ENCODE measurements around the gene TTC27.
"Not testable (repeated sequence)": the region's sequence is repeated elsewhere in the genome, so short reads cannot be mapped to it uniquely, and the experiment has no call there.

TTC27 gene

GRCh38 chr2:32719933-32720716 is 92.3 kb downstream of the TTC27 start:
- DNase-seq (ENCODE audit: low read depth in 2 of 2) = no peak

GRCh38 chr2:32720771-32721170 is 92.9 kb downstream of the TTC27 start:
- no peak for DNase-seq (ENCODE audit: low read depth in 2 of 2)

DNA sequence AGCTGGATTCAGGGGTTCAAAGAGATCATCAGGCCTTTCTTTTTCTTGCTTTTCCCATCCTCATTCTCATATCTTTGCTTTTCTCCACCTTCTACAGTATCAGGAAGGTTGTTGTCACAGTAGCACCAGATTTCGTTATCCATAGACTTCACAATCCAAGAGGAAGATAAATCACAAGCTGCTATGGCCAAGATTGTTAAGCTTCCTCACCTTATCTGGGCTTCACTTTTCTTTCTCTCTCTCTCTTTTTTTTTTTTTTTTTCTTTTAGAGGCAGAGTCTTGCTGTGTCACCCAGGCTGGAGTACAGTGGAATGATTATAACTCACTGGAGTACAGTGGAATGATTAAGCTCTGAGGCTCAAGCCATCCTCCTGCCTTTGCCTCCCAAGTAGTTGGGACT is 93.5 kb downstream of the TTC27 start:
- no peak for DNase-seq (ENCODE audit: low read depth in 2 of 2)

DNA sequence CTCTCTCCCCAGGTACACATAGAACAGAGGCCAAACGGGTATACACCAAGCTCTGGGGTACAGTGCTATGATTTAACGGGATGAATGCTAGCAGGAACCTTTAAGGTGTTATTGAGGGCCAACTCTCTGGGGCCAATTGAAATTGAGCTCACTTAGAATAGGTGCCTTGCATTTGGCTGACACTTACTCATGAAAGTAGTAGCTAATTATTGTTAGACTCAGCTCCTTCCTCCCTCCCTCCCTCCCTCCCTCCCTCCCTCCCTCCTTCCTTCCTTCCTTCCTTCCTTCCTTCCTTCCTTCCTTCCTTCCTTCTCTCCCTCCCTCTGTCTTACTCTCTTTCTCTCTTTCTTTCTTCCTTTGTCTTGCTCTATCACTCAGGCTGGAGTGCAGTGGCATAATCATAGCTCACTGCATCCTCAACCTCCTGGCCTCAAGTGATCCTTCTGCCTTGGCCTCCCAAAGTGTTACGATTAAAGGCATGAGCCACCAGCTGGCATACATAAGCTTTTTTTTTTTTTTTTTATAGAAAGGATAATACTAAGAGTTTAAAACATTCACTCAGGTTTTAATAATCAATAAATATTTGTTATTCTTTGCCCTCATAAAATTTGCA is 95.7 kb downstream of the TTC27 start:
- no peak for DNase-seq (ENCODE audit: low read depth in 2 of 2)

DNA sequence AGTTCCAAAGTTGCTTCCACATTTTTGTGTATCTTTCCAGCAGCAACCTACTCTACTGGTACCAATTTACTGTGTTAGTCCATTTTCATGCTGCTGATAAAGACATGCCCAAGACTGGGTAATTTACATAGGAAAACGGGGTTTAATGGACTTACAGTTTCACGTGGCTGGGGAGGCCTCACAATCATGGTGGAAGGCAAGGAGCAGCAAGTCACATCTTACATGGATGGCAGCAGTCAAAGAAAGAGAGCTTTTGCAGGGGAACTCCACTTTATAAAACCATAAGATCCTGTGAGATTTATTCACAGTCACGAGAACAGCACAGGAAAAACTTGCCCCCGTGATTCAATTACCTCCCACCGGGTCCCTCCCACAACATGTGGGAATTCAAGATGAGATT is 98.8 kb downstream of the TTC27 start:
- DNase-seq (ENCODE audit: low read depth in 2 of 2) = not testable (repeated sequence)

GRCh38 chr2:32727157-32727556 is 99.3 kb downstream of the TTC27 start:
- no peak for DNase-seq (ENCODE audit: low read depth in 2 of 2)

DNA sequence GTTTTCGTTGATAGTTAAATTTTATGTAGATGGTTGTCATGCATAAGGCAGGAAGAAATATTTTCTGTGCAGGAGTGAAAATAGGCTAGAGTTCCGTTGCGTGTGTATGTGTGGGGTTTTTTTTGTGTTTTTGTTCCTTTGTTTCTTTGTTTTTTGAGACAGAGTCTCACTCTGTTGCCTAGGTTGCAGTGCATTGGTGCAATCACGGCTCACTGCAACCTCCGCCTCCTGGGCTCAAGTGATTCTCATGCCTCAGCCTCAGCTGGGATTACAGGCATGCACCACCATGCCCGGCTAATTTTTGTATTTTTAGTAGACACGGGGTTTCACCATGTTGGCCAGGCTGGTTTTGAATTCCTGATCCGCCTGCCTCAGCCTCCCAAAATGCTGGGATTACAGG is 103.1 kb downstream of the TTC27 start:
- DNase-seq (ENCODE audit: low read depth in 2 of 2) = not testable (repeated sequence)

- DNase-seq (ENCODE audit: low read depth in 2 of 2) = no peak
Observed at GRCh38 chr2:32732120-32732519, 104.3 kb downstream of the TTC27 start.

- DNase-seq (ENCODE audit: low read depth in 2 of 2) = no peak
Observed at GRCh38 chr2:32732912-32733472, 105.1 kb downstream of the TTC27 start.

DNA sequence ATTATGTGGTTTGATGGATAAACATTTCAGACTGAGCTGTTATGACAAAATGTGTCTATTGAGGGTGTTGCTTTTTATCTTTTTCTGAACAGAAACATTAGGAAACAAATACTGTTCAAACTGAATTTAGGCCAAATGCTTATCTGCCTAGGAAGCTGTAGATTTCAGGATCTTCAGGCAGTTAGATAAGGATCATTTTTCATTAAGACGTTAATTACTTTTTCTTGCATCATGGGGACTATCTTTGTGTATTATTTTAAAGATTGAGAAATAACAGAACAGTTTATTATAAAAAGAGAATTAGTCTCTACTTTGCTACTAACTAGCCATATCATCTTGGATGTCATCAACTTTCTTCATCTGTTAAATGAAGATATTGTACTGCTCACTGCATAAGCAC is 107.5 kb downstream of the TTC27 start:
- no peak for DNase-seq (ENCODE audit: low read depth in 2 of 2)

DNA sequence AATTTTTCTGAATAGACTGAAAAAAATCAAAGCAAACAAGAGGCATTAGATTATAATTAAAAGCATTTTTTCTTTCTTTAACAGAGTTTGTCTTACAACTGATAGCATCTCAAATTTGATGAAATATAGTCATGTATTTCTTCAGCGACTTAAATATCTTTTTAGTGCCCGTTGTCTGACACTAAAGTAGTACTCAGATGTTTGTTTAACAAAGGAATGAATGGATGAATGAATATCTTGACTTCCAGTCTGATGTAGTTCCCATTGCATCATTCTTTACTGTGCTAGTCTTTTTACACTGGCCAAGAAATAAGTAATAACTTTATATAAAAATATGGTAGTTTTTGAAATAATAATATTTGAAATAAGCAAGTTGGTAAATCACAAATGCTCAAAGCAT is 111.1 kb downstream of the TTC27 start:
- DNase-seq (ENCODE audit: low read depth in 2 of 2) = no peak

DNA sequence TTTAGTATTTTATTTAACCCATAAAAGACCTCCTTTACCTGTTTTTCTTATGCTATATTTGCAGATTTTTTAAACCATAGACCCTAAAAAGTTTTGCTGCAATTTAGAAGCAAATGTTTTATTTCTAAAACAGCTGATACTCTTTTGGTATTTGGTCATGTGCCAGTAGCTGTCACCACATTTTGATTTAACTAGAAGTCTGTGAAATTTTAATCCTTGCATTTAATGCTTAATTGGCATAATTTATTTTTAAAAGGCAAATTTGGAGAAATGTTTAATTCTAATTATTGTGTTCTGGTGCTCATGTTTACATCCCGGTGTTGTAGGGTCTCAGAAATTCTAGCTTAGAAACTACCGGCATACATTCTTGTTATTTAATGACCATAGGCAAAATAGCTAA is 111.8 kb downstream of the TTC27 start:
- DNase-seq (ENCODE audit: low read depth in 2 of 2) = no peak

- no peak for DNase-seq (ENCODE audit: low read depth in 2 of 2)
Observed at GRCh38 chr2:32741575-32741974, 113.7 kb downstream of the TTC27 start.

GRCh38 chr2:32742376-32742775 is 114.5 kb downstream of the TTC27 start:
- no peak for DNase-seq (ENCODE audit: low read depth in 2 of 2)

DNA sequence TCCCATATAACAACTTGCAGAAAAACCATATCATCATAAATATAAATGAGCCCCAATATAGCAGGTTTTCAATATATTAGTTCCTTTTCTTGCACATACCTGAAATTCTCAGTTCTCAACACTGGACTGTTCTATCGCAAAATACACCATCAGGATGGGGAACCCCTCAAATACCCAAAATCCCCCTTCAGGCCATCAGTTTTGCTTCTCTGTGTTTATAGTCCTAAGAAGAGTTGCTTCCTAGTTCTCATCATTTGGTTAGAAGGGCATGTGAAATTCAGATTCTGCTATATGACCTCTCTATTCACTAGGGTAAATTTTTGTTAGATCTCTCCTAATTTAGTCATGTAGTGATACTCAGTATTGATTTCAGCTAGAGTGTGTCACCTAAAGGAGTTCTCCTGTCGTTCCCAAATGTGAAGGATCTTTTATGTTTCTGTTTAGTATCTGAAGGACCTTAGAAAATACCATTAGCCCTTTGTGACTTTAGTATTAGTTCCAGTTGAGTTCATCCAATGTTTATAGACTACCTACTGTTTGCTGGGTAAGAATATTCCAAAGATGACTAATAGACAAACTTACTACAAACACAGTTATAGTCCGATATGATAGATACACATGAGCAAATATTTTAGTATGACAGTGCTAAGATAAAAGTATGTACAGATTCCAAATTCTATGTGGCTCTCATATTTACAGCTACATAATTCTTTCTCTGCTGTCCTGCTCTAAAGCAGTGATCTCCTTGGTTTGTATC is 115.8 kb downstream of the TTC27 start:
- DNase-seq (ENCODE audit: low read depth in 2 of 2) = no peak

DNA sequence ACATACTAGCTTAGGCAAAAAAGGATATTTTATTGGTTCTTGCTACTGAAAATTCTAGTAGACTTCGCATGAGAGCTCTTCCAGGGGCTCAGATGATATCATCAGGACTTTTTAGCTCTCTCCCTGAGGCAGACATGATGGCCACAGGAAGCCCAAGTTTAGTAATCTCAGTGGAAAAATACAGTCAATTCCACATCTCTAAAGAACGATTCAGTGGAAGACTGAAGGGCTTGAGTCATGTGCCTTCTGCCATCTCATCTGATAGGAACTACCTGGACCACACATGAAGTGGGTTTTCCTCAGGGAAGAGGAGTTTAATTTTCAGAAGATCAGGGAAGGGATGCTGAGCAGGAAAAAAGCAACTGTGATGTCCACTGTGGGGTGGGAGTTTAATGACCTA is 117.3 kb downstream of the TTC27 start:
- DNase-seq (ENCODE audit: low read depth in 2 of 2) = no peak

- DNase-seq (ENCODE audit: low read depth in 2 of 2) = no peak
Observed at GRCh38 chr2:32745675-32746074, 117.8 kb downstream of the TTC27 start.

- DNase-seq (ENCODE audit: low read depth in 2 of 2) = peak; percentile 47 to 58
Observed at GRCh38 chr2:32746669-32747068, 118.8 kb downstream of the TTC27 start.

DNA sequence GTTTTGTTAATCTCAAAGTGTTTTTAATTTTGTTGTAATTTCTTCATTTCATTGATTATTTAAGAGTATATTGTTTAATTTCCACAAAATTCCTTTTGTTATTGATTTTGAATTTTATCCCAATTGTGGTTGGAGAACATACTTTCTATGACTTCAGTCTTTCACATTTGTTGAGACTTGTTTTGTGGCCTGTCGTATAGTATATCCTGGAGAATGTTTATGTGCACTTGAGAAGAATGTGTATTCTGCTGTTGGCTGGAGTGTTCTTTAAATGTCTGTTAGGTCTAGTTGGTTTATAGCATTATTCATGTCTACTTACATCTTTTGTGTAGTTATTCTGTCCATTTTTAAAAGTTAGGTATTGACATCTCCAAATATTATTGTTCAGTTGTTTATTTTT is 120.3 kb downstream of the TTC27 start:
- no peak for DNase-seq (ENCODE audit: low read depth in 2 of 2)

DNA sequence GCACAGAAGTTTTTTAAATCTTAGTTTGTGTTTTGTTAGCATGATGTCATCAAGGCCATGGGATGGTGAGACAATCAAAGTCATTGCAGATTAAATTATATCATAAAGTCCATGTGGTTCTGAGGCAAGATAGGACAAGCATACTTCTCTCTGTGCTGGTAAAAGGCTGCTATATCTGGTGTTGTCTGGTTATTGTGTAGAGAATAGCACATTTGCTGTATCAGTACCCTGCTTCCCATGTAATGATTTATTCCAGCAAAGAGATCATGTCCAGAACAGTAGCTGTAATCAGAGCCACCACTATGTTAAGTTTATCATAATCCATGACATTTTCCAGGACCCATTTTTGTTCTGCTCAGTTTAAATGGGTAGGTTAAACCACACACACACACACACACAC is 123.0 kb downstream of the TTC27 start:
- no peak for DNase-seq (ENCODE audit: low read depth in 2 of 2)

DNA sequence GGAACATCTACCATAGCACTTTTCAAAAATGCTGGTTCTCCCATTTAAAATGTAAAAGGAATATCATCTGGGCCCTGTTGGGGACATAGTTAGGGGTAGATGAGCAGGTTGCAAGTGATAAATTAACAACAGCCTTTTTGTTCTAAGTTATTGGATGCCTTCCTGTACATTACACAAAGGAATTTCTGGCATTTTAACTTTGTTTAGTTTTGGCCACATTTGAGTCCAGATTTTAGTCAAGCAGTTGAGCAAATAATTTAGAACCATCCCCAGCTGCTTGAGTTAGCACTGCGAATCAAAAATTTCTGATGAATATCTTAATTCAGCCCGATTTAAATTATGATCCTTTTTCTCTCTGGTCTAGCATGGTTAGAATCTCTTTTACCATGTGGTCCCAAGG is 124.4 kb downstream of the TTC27 start:
- peak in 1 of 2 experiments; percentile 27 for DNase-seq (ENCODE audit: low read depth in 2 of 2)

DNA sequence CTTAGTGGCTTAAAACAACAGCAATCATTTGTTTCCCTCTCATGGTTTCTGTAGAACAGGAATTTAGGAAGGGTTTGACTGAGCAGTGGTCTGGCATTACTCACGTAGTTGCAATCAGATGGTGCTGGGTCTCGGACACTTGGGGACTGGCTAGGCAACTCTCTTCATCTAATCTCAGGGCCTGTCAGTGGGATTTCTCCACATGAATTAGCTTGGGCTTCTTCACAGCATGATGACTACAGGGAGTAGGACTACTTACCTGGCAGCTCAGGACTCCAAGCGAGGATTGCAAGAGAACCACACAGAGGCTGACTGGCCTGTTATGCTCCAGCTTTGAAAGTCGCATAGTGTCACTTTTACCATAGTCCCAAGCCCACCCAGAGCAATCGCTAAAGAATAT is 125.1 kb downstream of the TTC27 start:
- DNase-seq (ENCODE audit: low read depth in 2 of 2) = no peak

- DNase-seq (ENCODE audit: low read depth in 2 of 2) = not testable (repeated sequence)
Observed at GRCh38 chr2:32754676-32755075, 126.8 kb downstream of the TTC27 start.
